Left cardiac atrium (tissue), 4 donors: ENCODE data around the gene FUT1. TPM values are rescaled to one million over a fixed set of nuclear protein-coding genes. Genes with fewer than 3 reads are reported as not detected.

Experiments used
- ATAC-seq, 2 donors: fragments of 200-7000 bp; cut with Tn5 transposase; one replicate each; pipeline ENCODE4 v1.9.1; 2020; ENCODE audit warnings: mild to moderate bottlenecking in 2 of 2, moderate library complexity in 2 of 2
- DNase-seq: peaks from one replicate; pipeline ENCODE4 v3.0.0-alpha.2; 2020
- intact Hi-C, 2 donors: fragments of 100-400 bp; cut with DNase I; formaldehyde crosslinking; loops; one replicate each; pipeline versions ENCODE4 v1.14.1 to v1.15.1; 2022 to 2023
- total RNA-seq, 2 donors: library from RNA; stranded (reverse); fragmentation: NEBNext Ultra II Directional; extraction: Animal tissue kit (Norgen Biotek cat#: 25700); gene quantifications; one replicate each; pipeline ENCODE4 v1.2.1, GENCODE V29; 2021
- donor health status: DM: no; HTN: yes; CAD: no.
- donor health status: DM: no; HTN: yes; CAD: no; lungs with severe emphysema.
- donor health status: DM: yes; HTN: yes; CAD: no.
- donor health status: Dilated cardiomyopathy.

FUT1 gene
- total RNA-seq, 2 donors from 2014 or later = 2.1 to 3.5 TPM

- ATAC-seq (peak; percentile 87 to 91), DNase-seq (peak; percentile 92)
- intact Hi-C loops = no loop called here
Measured at GRCh38 chr19:48746738-48747575, 5.5 kb downstream of the FUT1 start, which contains the start of gene IZUMO1. TSS of gene IZUMO1 (minus strand) at chr19:48746909. CDS start at chr19:48745859, 1,050 bp downstream.

DNA sequence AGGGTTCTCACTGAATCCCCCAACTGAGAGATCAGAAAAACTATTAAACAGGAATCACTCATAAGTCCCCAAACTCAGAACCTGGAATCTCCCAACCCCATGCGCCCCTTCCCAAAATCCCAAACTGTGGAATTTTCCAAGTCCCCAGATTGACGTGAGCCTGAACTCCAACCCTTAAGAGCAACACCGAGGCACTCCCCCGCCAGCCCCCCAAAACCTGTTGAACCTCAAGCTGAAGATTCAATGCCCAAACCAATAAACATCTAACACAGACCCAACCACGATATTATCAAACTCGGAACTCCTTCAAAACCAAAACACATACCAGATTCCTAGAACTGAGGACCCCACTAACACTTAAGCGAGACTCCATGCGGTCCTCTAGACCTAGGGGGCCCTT is 6.3 kb downstream of the FUT1 start:
- intact Hi-C loops = no loop called here
- DNase-seq (no peak), ATAC-seq (no peak)

- intact Hi-C loops = no loop called here
- peak; percentile 62 for DNase-seq
- peak; percentile 31 to 39 for ATAC-seq
Measured at GRCh38 chr19:48745208-48745995, 7.0 kb downstream of the FUT1 start.

- intact Hi-C loops = no loop called here
- no peak for DNase-seq
- ATAC-seq = no peak
Measured at GRCh38 chr19:48742096-48742495, 10.3 kb downstream of the FUT1 start.

DNA sequence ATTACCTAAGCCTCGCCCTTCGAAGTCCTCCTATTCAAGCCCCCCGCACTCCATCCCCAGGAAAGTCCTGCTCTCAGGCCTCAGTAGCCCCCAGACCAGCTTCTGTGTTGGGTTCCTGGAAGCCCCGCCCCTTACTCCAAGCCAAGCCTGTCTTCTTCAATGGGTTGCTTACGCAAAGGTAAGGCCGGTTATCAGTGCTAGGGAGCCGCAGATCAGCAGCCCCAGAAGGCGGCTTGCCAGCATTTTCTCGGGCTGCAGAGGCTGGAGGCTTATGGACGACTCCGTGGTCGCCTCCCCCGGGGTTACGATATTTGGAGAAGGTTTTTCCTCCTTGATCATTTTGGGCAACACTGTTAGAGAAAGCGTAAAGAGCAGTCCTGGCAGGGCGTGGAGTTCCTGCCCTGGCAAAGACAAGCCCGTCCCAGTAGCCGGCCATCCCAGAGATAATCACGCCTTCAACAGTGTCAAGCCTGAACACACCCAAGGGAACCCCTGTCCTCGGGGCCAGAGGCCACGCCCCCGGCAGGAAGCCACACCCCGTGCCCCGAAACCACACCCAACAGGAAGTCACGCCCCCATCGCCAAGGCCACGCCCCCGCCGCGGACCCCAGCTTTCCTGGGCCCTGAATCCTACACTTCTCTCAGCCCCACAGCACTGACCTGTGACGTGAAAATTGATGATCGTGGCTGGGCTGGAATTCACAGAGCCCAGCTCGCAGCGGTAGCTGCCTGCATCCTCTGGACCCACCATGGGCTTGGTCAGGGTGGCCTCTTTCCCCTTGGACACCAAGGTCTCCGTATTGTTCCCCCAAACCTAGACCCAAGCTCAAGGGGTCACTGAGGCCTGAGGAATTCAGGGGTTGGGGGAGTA is 11.1 kb downstream of the FUT1 start:
- DNase-seq (peak; percentile 77), ATAC-seq (peak in 1 of 2 donors; percentile 36)
- intact Hi-C loops = no loop called here

- peak; percentile 32 for ATAC-seq
- intact Hi-C loops = no loop called here
- peak; percentile 87 for DNase-seq
Measured at GRCh38 chr19:48740164-48740972, 12.1 kb downstream of the FUT1 start, which contains the start of gene RASIP1. TSS of gene RASIP1 (minus strand) at chr19:48740610. CDS start at chr19:48740282, 328 bp downstream.

DNA sequence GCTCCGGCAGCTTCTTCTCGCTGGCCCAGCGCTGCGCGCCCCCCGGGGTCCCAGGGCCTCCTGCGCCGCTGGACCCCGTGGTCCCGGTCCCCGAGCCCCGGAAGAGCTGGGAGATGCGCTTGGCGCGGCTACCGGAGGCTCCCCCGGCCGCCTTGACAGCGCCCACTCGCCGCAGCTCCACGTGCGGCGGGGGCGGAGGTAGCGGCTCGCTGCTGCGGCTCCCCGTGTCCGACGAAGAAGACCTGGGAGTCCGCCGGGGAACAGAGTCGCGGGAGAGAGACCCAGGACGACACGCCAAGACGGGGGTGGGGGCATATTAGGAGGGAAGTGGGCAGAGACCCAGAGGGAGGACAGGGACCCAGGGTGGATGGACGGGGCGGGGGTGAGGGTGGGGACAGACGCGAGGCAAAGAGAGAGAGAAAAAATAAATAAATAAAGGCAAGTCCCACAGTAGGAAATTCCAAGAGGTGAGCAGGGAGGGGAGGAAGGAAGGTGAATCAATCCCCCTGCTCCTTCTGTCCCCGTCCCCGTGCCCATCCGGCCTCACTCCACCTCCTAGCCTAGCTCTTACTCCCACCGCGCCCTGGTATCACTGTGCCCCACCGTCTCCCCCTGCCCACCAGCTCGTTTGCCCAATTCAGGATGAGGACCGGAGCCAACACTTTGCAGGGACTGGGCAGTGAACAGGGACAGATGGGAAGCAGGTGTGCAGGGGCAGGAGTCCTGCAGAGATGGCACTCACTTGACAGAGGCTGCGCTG is 12.9 kb downstream of the FUT1 start:
- DNase-seq (no peak), ATAC-seq (no peak)
- intact Hi-C loops = loop anchor here in 1 of 2 donors (10.0 kb wide), 1 partner anchor 65 kb away; the partner anchor contains the start of gene NTN5

DNA sequence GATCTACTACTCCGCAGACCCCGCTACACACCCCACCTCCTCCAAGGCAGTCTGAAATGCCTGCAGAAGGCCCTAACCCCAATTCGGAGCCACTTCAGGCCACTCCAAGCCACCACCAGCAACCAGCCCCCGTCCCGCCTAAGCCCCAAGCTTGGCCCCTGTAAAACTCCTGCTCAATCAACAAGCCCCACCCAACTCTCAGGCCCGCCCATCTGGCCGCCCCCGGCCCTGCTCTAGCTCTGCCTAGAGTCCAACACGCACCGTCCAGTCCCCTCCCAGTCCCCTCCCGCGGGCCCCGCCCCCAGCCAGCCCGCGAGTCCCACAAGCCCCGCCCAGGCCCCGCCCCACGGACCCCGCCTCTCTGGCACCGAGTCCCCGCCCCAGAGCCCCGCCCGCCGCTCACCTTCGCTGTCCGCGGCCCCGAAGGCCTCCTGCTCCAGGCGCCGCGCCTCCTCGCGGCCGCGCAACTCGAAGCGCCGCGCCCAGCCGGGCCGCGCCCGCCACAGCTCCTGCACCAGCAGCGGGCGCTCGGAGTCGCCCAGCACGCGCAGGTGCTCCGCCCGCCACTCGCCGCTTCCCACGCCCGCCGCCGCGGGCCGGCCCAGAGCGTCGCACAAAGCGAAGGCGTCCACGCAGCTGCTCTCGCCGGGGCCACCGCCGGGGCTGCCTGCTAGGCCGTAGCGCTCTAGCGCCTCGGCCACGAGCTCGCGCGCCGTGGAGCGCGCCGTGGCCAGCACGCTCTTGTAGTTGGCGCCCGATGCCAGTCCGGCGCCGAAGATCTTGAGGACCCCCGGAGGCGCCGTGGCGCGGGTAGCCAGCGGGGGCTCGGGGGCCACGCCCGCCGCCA is 13.7 kb downstream of the FUT1 start:
- ATAC-seq = peak; percentile 92 to 93

GRCh38 chr19:48737360-48737998 is 15.0 kb downstream of the FUT1 start:
- DNase-seq = peak; percentile 71
- no peak for ATAC-seq
- intact Hi-C loops = loop anchor here in 1 of 2 donors (10.0 kb wide), 1 partner anchor 63 kb away; the partner anchor contains the start of gene NTN5

More for the DNA sequence above, 13.7 kb downstream of the FUT1 start:
- intact Hi-C loops = loop anchor here in 1 of 2 donors (10.0 kb wide), 1 partner anchor 64 kb away; the partner anchor contains the start of gene NTN5
- peak; percentile 95 for DNase-seq

GRCh38 chr19:48735031-48735615 is 17.3 kb downstream of the FUT1 start:
- intact Hi-C loops = loop anchor here in 1 of 2 donors (10.0 kb wide), 1 partner anchor 60 kb away; the partner anchor contains the start of gene NTN5
- ATAC-seq (no peak), DNase-seq (no peak)

- DNase-seq (no peak), ATAC-seq (no peak)
- intact Hi-C loops = loop anchor here in 1 of 2 donors (10.0 kb wide), 1 partner anchor 60 kb away; the partner anchor contains the start of gene NTN5
Measured at GRCh38 chr19:48734625-48735024, 17.8 kb downstream of the FUT1 start.

- intact Hi-C loops = loop anchor here in 1 of 2 donors (10.0 kb wide), 1 partner anchor 57 kb away; the partner anchor contains the start of gene NTN5
- no peak for ATAC-seq
- DNase-seq = no peak
Measured at GRCh38 chr19:48731452-48731851, 21.0 kb downstream of the FUT1 start.

- DNase-seq = no peak
- intact Hi-C loops = no loop called here
- peak in 1 of 2 donors; percentile 9 for ATAC-seq
Measured at GRCh38 chr19:48728911-48729664, 23.4 kb downstream of the FUT1 start.

DNA sequence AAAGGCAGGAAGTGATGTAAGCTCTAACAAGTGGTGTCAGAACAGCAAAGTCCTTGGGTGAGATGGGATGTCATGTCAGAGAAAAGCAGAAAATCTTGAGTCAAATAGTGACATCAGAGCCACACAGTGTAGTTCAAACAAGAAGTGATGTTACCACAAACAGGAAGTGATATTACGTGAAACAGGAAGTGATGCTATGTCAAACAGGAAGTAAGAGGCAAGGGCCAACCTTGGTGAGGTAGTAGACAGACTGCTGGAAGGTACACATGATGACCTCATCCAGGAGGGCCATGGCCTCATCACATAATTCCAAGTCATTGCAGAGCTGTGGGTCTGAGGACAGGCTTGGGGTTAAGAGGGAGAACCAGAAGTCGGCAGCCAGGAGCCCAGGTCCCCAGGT is 25.9 kb downstream of the FUT1 start:
- DNase-seq = no peak
- intact Hi-C loops = no loop called here
- no peak for ATAC-seq
